NCI-H345 treated with DMSO at 0.1 percent for 48 hours (cell line): ENCODE data around the gene SRC.
A peak's percentile ranks its signal among the peaks of the same experiment; 100 is the strongest.

Experiments used
- DNase-seq: peaks from one replicate; lab custom pipeline; 2025; ENCODE audit not compliant: unreplicated experiment; lab: John Stamatoyannopoulos, UW

SRC gene

GRCh38 chr20:37393196-37393862 lies 47.4 kb downstream of the SRC start:
- no peak for DNase-seq

- no peak for DNase-seq
Measured at GRCh38 chr20:37393863-37394542, 48.1 kb downstream of the SRC start.

GRCh38 chr20:37394543-37395409 lies 48.8 kb downstream of the SRC start:
- DNase-seq: no peak

DNA sequence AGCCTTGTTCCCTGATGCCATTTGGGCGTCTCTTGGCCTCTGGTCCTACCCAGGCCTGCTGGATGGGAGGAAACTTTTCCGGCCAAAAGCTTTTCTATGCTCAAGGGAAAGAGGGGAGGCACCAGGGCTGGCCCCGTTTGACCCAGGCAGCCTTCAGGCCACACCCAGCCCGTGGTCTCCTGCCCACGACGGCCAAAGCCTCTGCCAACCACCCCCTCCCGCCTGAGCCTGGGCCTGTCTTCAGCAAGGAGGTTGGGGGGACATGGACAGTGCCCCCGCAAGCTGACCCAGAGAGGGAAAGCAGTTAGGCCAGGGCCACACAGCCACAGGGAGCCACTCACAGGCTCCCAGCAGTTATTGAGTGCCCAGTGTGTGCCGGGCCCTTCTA lies 49.5 kb downstream of the SRC start:
- DNase-seq: no peak

DNA sequence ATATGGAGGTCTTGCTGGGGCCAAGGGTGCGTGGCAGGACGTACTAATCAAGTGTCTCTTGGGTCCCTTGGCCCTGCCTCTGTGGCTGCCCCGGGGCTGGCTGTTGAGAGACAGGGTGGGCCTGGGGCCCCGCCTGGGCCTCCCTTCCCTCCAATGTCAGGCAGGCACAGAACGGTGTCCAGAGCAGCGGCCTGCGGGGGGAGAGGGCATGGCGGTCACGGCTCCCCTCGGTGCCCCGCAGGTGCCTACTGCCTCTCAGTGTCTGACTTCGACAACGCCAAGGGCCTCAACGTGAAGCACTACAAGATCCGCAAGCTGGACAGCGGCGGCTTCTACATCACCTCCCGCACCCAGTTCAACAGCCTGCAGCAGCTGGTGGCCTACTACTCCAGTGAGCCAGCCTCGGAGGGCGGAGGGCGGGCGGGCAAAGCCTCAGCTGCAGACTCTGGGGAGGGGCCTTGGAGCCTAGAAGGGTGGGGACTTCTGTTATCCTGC lies 50.0 kb downstream of the SRC start:
- DNase-seq: peak; percentile 49

- DNase-seq: peak; percentile 74
Measured at GRCh38 chr20:37396416-37397075, 50.6 kb downstream of the SRC start.

DNA sequence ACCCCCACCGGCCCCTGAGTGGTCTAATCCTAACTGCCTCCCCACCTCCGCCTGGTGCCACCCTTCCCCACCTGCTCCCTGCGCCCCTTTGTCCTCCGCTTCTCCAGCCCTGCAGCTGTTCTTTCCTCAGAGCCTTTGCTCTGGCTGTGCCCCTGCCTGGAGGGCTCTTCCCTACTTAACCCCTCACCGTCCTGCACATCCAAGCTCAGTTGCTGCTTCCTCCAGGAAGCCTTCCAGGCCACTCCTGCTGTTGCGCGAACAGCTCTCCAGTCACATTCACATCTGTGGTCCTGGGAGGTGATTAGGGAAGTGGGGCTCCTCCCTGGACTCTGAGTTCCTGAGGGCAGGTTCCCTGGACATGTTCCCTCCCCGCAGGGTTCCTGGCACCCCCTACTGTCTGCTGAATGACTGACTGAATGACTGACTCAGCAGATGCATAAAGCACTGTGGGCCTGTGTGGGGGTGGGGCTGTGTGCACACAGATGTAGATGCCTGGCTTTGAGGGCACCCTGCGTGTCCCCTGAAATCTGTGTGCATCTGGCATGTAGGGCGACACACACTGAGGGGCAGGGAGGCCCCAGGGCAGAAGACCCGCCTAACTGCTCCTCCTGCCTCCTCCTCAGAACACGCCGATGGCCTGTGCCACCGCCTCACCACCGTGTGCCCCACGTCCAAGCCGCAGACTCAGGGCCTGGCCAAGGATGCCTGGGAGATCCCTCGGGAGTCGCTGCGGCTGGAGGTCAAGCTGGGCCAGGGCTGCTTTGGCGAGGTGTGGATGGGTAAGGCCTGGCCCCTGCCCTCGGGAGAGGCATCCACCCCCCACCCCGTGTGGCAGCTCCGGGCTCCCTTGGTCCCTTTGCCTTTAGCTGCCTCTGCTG lies 51.4 kb downstream of the SRC start:
- no peak for DNase-seq

- DNase-seq: no peak
Measured at GRCh38 chr20:37397954-37398749, 52.2 kb downstream of the SRC start.

GRCh38 chr20:37398750-37399621 lies 53.0 kb downstream of the SRC start:
- DNase-seq: no peak

- DNase-seq: no peak
Measured at GRCh38 chr20:37401282-37401929, 55.5 kb downstream of the SRC start.

- no peak for DNase-seq
Measured at GRCh38 chr20:37401930-37402675, 56.2 kb downstream of the SRC start.

- no peak for DNase-seq
Measured at GRCh38 chr20:37403107-37404033, 57.4 kb downstream of the SRC start.

GRCh38 chr20:37404461-37404890 lies 58.5 kb downstream of the SRC start:
- DNase-seq: no peak

DNA sequence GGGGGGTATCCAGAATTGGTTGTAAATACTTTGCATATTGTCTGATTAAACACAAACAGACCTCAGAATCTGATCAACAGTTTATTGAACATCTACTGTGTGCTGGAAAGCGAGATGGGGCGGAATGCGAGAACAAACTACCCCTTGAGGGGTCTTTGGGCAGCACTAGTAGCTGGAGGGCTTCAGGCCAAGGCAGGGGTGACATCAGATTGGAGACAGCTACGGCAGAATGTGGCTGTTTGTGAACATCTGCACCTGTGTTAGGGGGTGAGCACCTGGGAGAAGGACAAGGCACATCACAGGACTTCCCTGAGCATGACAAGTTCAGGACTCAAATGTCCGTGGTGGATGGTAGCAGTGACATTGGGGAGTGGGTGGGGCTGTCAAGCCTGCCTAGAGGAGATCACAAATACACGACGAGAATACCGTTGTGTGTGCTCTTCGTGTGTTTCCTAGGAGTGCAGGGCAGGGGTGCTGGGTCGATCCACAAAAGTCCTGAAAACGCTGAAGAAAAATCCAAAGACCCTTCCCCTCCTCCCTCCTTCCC lies 59.5 kb downstream of the SRC start:
- no peak for DNase-seq

DNA sequence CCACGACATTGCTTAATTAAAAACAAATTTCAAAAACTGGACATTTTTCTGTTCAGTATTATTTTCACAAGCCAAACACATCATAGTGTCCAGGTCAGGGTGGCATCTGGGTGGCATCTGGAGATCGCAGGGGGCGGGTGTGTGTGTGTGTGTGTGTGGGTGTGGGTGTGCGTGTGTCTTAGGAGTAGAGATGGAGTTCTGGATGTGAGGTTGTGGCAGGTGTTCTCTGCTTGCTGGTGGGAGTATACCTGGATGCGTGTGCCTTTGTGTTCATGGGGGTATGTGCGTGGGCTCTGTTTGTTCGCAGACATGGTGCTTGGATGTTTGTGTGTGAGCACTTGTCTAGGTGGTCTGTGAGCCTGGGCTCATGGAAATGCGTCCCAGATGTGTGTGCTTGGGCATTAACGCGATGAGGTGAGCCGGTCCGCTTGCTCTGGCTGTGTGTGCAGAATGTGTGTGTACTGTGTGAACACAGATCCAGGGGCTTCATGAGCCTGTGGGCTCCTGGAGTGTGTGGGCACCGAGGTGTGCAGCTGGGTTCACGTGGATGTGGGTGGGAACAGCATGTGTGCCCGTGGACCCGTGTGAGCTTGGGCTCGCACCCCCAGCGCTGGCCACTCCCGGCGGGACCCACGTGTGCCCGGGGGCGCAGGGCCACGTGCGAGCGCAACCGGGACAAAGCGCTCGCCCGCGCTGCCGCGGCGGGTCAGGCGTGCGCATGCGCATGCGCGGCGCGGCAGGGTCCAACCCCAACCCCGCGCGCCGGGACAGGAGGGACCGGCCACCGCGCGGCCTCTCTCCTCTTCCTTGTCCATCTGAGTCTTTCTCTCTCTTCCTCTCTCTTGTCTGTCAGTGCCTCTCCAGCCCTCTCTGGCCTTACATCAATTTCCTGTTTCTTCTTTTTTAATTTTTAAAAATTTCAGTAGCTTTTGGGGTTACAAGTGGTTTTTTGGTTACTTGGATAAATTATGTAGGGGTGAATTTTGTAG lies 60.4 kb downstream of the SRC start:
- DNase-seq: peak; percentile 50
